ENCODE measurements around the gene DUSP5. TPM values are rescaled to one million over a fixed set of nuclear protein-coding genes. Genes with fewer than 3 reads are reported as not detected.

DUSP5 gene
- total and polyA plus RNA-seq, 8 donors: 9.4 to 21.9 (median 20.3) TPM

- intact Hi-C loops (cut with DNase I): no loop called here
- Histone ChIP-seq H3K27me3 (peaks cover 0 to 14% of the 10 kb centered on the region in 2 donors), H3K9me3 (no peaks in the 10 kb centered on the region), H3K27ac (peak overlapping the region; percentile 78 to 80), H3K4me3 (no peak overlapping the region), H3K36me3 (peaks cover 0 to 23% of the 10 kb centered on the region in 2 donors), H3K4me1 (peaks cover 53 to 96% of the 10 kb centered on the region in 2 donors)
- DNase-seq: no peak
- ATAC-seq: peak; percentile 23
- no peak for TF ChIP-seq CTCF (IDR thresholded peaks at IDR 0.05)
Observed at GRCh38 chr10:110503528-110504110, 5.9 kb downstream of the DUSP5 start.

DNA sequence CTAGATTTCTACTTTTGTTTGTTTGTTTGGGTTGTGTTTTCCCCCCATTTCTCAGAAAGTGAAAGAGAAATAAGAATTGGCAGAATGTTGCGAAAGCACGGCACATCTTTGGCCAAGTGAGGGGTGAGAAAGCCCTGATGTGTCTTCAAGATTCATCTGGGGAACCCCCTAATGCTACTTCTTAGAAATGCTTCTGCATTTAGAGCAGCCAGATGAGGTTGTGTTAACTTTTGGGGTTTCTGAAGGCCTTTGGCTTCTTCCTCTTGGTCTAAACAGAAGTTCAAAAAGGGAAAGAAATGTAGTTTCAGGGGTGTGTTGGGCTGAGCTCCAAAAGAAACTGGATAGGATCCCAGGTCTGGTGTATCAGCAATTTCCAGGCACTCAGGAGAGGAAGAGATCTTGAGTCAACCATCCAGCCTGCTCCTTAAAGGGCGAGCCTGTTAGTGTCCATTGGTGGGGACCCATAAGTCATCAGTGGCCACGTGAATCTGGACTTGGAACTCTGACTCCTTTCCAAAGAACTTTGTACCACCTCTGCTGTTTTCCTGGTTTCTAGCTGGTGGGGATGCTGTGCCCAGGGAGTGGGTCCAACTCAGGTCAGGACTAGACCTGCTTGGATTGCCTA is 6.5 kb downstream of the DUSP5 start:
- Histone ChIP-seq H3K9me3 (no peaks in the 10 kb centered on the region), H3K27me3 (peaks cover 0 to 8% of the 10 kb centered on the region in 2 donors), H3K4me3 (no peak overlapping the region), H3K36me3 (peaks cover 0 to 26% of the 10 kb centered on the region in 2 donors), H3K4me1 (peaks cover 49 to 95% of the 10 kb centered on the region in 2 donors), H3K27ac (peak overlapping the region; percentile 78 to 80)
- no peak for TF ChIP-seq CTCF (IDR thresholded peaks at IDR 0.05)
- DNase-seq (peak in 3 of 4 donors; percentile 66 to 93 (median 89)), ATAC-seq (peak; percentile 69)
- intact Hi-C loops (cut with DNase I): no loop called here

DNA sequence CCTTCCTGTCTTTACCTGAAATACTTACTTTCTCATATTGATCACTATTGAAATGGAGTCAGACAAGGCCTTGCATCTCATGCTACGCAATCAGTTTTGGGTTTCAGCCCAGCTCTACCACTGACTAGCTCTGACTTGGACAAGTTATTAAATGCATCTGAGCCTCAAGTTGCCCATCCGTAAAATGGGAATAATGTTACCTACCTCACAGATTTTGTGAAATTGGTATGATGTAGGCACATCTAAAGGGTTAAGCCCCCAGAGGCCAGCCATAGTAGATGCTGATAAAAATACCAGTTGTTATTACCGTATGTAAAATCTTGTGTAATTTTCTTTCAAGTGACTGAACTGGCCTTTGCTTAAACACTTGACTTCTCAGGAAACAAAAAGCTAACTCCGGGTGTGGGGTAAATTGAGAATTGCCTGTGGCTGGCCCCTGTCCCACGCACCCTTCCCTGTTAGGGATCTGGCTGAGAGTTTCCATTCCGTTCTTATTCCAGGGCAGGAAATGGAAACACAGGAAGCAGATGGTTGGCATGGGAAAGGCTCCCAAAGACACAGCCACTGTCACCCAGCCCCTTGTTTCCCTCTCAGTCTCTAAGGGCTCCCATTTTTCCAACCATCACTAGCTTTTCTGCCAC is 7.5 kb downstream of the DUSP5 start:
- H3K4me1 ChIP-seq: peaks cover 47 to 89% of the 10 kb centered on the region in 2 donors
- H3K9me3 ChIP-seq: no peaks in the 10 kb centered on the region
- no peak overlapping the region for H3K4me3 ChIP-seq
- TF ChIP-seq CTCF (IDR thresholded peaks at IDR 0.05): no peak
- intact Hi-C loops (cut with DNase I): no loop called here
- H3K36me3 ChIP-seq: peaks cover 0 to 37% of the 10 kb centered on the region in 2 donors
- H3K27ac ChIP-seq: peak overlapping the region; percentile 43 to 78
- DNase-seq (no peak), ATAC-seq (peak; percentile 17)
- no peaks in the 10 kb centered on the region for H3K27me3 ChIP-seq

- no peak for TF ChIP-seq CTCF (IDR thresholded peaks at IDR 0.05)
- Histone ChIP-seq H3K4me1 (peaks cover 41 to 79% of the 10 kb centered on the region in 2 donors), H3K27ac (peak overlapping the region in 1 of 2 donors; percentile 43), H3K9me3 (no peaks in the 10 kb centered on the region), H3K36me3 (peaks cover 0 to 49% of the 10 kb centered on the region in 2 donors), H3K4me3 (no peak overlapping the region), H3K27me3 (no peaks in the 10 kb centered on the region)
- no peak for ATAC-seq
- DNase-seq: no peak
- intact Hi-C loops (cut with DNase I): no loop called here
Observed at GRCh38 chr10:110506448-110506847, 8.7 kb downstream of the DUSP5 start.

DNA sequence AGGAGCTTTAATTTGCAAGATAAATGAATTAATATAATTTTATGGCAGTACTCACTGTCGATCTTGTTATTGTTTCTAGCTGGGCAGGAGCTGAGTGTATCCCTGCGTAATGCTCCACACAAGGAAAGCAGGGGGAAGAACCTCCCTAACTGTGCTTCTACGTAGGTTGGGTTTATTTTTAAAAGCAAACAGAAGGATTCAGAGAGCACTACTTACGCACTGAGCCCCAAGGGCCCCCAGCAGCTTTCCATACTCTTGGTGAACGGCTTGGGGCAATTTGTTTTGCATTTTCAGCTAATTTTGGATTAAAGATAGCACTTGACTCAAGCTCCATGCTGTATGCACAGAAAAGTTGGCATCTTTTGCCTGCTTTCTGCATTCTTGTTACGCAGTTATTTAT is 9.6 kb downstream of the DUSP5 start:
- H3K4me3 ChIP-seq: no peak overlapping the region
- ATAC-seq (no peak), DNase-seq (no peak)
- H3K4me1 ChIP-seq: peaks cover 33 to 79% of the 10 kb centered on the region in 2 donors
- TF ChIP-seq CTCF (IDR thresholded peaks at IDR 0.05): no peak
- intact Hi-C loops (cut with DNase I): no loop called here
- no peaks in the 10 kb centered on the region for H3K27me3 ChIP-seq
- peaks cover 0 to 53% of the 10 kb centered on the region in 2 donors for H3K36me3 ChIP-seq
- no peak overlapping the region for H3K27ac ChIP-seq
- H3K9me3 ChIP-seq: no peaks in the 10 kb centered on the region
